Measurements from ENCODE around the gene DSN1. TPM values are rescaled to one million over a fixed set of nuclear protein-coding genes. Genes with fewer than 3 reads are reported as not detected.

DSN1 gene
- total and polyA plus RNA-seq, 10 of the 15 experiments (the other 5 are each of a cell fraction or from before 2014, with no cell fraction given): 15.3 to 33.1 (median 21.7) TPM

DNA sequence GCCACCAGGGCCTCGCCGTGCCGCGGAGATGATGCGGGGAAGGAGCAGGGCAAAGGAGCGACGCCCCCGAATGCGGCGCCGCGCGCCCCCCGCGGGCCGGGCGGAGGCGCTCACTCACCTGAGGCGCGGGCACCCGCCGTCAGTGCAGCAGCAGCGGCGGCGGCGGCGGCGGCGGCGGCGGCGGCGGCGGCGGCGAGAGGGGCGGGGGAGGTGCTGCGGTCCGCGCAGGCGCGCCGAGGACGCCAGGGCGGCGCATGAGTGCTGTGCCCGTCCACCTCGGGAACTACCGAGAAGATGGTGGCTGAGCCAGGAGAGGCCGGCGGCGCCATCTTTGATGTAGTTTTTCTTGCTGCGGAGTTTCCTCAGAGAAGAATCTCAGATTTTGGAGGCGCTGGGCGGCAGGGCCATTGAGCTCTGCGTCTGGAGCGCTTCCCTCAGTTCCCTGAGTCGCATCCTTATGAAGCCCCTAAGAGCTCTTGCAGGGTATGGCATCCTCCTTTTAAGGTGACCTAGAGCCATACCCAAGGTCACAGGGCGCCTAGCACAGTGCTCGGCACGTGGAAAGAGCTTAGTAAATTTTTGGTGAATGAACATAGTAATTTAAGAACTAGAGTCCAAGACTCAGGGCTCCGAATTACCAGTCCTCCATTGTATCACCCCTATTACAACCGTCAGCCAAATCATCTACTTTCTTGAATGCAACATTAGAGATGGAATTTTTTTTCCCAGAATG lies 27.5 kb downstream of the DSN1 start, which contains the start of gene NDRG3 (continued):
- TF ChIP-seq, protein P1, sequence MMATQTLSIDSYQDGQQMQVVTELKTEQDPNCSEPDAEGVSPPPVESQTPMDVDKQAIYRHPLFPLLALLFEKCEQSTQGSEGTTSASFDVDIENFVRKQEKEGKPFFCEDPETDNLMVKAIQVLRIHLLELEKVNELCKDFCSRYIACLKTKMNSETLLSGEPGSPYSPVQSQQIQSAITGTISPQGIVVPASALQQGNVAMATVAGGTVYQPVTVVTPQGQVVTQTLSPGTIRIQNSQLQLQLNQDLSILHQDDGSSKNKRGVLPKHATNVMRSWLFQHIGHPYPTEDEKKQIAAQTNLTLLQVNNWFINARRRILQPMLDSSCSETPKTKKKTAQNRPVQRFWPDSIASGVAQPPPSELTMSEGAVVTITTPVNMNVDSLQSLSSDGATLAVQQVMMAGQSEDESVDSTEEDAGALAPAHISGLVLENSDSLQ (IDR thresholded peaks at IDR 0.05): no peak
- TF ChIP-seq SMC3 (IDR thresholded peaks at IDR 0.05; ENCODE audit: borderline replicate concordance, low read length) (no peak), NBN (IDR thresholded peaks at IDR 0.05) (no peak; the same call in 1 of the 2 replicates), TAF1 (IDR thresholded peaks at IDR 0.05; ENCODE audit: borderline replicate concordance, low read depth, low read length) (peak; percentile 47; the same call in 1 of the 2 replicates), BMI1 (IDR thresholded peaks at IDR 0.05; ENCODE audit: borderline replicate concordance) (no peak), SMAD5 (IDR thresholded peaks at IDR 0.05; ENCODE audit: low read depth) (0 out of 2 replicates have a peak, but pooled peaks have one; percentile 29), ATF7 (IDR thresholded peaks at IDR 0.05; ENCODE audit: low read depth) (no peak), TCF3 (IDR thresholded peaks at IDR 0.05; ENCODE audit: borderline replicate concordance, insufficient read depth, low read depth, low read length) (no peak), SP1 (IDR thresholded peaks at IDR 0.05; ENCODE audit: low read depth, low read length) (no peak), EED (IDR thresholded peaks at IDR 0.05; ENCODE audit: low read depth) (no peak), ZNF622 (IDR thresholded peaks at IDR 0.05) (no peak), SIX5 (IDR thresholded peaks at IDR 0.05; ENCODE audit: low read depth, low read length, severe bottlenecking) (peak; percentile 78), CBFB (IDR thresholded peaks at IDR 0.05; ENCODE audit: low read depth) (no peak), DPF2 (IDR thresholded peaks at IDR 0.05) (no peak), RB1 (IDR thresholded peaks at IDR 0.05; ENCODE audit: borderline replicate concordance) (0 out of 2 replicates have a peak, but pooled peaks have one; percentile 31), RBBP5 (conservative IDR thresholded peaks at IDR 0.05) (no peak)
- TF ChIP-seq, protein P2, sequence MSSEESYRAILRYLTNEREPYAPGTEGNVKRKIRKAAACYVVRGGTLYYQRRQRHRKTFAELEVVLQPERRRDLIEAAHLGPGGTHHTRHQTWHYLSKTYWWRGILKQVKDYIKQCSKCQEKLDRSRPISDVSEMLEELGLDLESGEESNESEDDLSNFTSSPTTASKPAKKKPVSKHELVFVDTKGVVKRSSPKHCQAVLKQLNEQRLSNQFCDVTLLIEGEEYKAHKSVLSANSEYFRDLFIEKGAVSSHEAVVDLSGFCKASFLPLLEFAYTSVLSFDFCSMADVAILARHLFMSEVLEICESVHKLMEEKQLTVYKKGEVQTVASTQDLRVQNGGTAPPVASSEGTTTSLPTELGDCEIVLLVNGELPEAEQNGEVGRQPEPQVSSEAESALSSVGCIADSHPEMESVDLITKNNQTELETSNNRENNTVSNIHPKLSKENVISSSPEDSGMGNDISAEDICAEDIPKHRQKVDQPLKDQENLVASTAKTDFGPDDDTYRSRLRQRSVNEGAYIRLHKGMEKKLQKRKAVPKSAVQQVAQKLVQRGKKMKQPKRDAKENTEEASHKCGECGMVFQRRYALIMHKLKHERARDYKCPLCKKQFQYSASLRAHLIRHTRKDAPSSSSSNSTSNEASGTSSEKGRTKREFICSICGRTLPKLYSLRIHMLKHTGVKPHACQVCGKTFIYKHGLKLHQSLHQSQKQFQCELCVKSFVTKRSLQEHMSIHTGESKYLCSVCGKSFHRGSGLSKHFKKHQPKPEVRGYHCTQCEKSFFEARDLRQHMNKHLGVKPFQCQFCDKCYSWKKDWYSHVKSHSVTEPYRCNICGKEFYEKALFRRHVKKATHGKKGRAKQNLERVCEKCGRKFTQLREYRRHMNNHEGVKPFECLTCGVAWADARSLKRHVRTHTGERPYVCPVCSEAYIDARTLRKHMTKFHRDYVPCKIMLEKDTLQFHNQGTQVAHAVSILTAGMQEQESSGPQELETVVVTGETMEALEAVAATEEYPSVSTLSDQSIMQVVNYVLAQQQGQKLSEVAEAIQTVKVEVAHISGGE (CRISPR knock-in tag; IDR thresholded peaks at IDR 0.05): no peak
- TF ChIP-seq, protein P3, sequence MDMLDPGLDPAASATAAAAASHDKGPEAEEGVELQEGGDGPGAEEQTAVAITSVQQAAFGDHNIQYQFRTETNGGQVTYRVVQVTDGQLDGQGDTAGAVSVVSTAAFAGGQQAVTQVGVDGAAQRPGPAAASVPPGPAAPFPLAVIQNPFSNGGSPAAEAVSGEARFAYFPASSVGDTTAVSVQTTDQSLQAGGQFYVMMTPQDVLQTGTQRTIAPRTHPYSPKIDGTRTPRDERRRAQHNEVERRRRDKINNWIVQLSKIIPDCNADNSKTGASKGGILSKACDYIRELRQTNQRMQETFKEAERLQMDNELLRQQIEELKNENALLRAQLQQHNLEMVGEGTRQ (IDR thresholded peaks at IDR 0.05; ENCODE audit: borderline replicate concordance, low read depth, low read length): no peak
- TF ChIP-seq, protein P4, sequence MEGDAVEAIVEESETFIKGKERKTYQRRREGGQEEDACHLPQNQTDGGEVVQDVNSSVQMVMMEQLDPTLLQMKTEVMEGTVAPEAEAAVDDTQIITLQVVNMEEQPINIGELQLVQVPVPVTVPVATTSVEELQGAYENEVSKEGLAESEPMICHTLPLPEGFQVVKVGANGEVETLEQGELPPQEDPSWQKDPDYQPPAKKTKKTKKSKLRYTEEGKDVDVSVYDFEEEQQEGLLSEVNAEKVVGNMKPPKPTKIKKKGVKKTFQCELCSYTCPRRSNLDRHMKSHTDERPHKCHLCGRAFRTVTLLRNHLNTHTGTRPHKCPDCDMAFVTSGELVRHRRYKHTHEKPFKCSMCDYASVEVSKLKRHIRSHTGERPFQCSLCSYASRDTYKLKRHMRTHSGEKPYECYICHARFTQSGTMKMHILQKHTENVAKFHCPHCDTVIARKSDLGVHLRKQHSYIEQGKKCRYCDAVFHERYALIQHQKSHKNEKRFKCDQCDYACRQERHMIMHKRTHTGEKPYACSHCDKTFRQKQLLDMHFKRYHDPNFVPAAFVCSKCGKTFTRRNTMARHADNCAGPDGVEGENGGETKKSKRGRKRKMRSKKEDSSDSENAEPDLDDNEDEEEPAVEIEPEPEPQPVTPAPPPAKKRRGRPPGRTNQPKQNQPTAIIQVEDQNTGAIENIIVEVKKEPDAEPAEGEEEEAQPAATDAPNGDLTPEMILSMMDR (IDR thresholded peaks at IDR 0.05 in 2 of 3, conservative IDR thresholded peaks at IDR 0.05 in 1 of 3; ENCODE audit: control insufficient read depth in 2 of 3, extremely low read depth in 1 of 3, insufficient read depth in 1 of 3, low read depth in 3 of 3, low read length in 3 of 3): peak in 1 of 3 experiments; percentile 10; a peak in 2 of 6 replicates
- TF ChIP-seq, protein P5, sequence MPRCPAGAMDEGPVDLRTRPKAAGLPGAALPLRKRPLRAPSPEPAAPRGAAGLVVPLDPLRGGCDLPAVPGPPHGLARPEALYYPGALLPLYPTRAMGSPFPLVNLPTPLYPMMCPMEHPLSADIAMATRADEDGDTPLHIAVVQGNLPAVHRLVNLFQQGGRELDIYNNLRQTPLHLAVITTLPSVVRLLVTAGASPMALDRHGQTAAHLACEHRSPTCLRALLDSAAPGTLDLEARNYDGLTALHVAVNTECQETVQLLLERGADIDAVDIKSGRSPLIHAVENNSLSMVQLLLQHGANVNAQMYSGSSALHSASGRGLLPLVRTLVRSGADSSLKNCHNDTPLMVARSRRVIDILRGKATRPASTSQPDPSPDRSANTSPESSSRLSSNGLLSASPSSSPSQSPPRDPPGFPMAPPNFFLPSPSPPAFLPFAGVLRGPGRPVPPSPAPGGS (IDR thresholded peaks at IDR 0.05; ENCODE audit: borderline replicate concordance, insufficient read depth, low read depth, low read length, poor library complexity, severe bottlenecking): no peak
- TF ChIP-seq, protein P6, sequence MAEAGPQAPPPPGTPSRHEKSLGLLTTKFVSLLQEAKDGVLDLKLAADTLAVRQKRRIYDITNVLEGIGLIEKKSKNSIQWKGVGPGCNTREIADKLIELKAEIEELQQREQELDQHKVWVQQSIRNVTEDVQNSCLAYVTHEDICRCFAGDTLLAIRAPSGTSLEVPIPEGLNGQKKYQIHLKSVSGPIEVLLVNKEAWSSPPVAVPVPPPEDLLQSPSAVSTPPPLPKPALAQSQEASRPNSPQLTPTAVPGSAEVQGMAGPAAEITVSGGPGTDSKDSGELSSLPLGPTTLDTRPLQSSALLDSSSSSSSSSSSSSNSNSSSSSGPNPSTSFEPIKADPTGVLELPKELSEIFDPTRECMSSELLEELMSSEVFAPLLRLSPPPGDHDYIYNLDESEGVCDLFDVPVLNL (IDR thresholded peaks at IDR 0.05; ENCODE audit: low read depth, low read length): no peak
